Hepatocyte (in vitro differentiated cells): ENCODE results near the gene TTN.

Experiments
- EZH2 ChIP-seq: fragments of 200-600 bp; sonication (generic); IDR thresholded peaks from 2 replicates; pipeline ENCODE4 v1.6.1; 2016; ENCODE audit warnings: antibody characterized with exemption, mild to moderate bottlenecking, borderline replicate concordance
- TF ChIP-seq, protein P1 (sequence below): fragments of 200-600 bp; sonication (generic); IDR thresholded peaks from 2 replicates; pipeline ENCODE4 v1.5.1; 2016; ENCODE audit warnings: antibody characterized with exemption, mild to moderate bottlenecking; ENCODE audit not compliant: poor library complexity

DNA sequence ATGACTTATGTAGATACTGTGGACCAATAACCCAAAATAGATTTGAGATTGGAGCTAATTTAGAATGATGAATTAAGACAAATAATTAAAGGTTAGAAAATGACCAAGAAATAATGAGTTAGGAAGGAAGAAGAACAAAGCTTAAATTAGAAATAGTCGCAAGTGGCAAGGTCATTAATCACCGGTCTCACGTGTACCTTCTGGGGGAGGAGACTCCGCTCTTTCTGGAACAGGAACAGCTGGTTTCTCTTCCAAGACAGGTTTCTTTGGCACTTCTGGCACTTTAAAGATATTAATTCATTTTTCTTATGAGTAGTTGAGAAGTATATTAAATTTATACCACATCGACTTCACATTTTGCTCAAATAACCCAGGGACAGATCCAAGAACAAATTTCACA, 156.7 kb downstream of the TTN start:
- TF ChIP-seq, protein P1, sequence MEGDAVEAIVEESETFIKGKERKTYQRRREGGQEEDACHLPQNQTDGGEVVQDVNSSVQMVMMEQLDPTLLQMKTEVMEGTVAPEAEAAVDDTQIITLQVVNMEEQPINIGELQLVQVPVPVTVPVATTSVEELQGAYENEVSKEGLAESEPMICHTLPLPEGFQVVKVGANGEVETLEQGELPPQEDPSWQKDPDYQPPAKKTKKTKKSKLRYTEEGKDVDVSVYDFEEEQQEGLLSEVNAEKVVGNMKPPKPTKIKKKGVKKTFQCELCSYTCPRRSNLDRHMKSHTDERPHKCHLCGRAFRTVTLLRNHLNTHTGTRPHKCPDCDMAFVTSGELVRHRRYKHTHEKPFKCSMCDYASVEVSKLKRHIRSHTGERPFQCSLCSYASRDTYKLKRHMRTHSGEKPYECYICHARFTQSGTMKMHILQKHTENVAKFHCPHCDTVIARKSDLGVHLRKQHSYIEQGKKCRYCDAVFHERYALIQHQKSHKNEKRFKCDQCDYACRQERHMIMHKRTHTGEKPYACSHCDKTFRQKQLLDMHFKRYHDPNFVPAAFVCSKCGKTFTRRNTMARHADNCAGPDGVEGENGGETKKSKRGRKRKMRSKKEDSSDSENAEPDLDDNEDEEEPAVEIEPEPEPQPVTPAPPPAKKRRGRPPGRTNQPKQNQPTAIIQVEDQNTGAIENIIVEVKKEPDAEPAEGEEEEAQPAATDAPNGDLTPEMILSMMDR: no peak
- TF ChIP-seq EZH2: no peak
